OCI-LY7 (cell line): Measurements from ENCODE around the gene IL18RAP. TPM values are rescaled to one million over a fixed set of nuclear protein-coding genes. Genes with fewer than 3 reads are reported as not detected.

Experiments
- BruUV-seq: library from RNA; stranded (reverse); fragments of 400-500 nt; replicated peaks from 2 replicates; lab custom pipeline; 2021; lab: Mats Ljungman, UMichigan
- CTCF ChIA-PET: fragments of 300-600 bp; sonication (Branson Sonifier 250); formaldehyde crosslinking; loops from one replicate; lab custom pipeline; 2022; ENCODE audit warnings: antibody characterized with exemption; ENCODE audit not compliant: unreplicated experiment; lab: Charles Lee
- POLR2A ChIA-PET: fragments of 300-600 bp; sonication (Branson Sonifier 250); formaldehyde crosslinking; loops from one replicate; lab custom pipeline; 2022; ENCODE audit warnings: antibody characterized with exemption; lab: Charles Lee
- DNase-seq: peaks from one replicate; pipeline ENCODE4 v3.0.0-alpha.2; 2015; ENCODE audit warnings: low spot score
- H2AFZ ChIP-seq: fragments of 200-600 bp; sonication (generic), shearing (Covaris generic); 2 replicates; pipeline ENCODE4 v1.6.1; 2014; ENCODE audit warnings: mild to moderate bottlenecking, antibody characterized with exemption, low read length, moderate library complexity
- H3K27ac ChIP-seq: fragments of 200-600 bp; sonication (generic); 2 replicates; pipeline ENCODE4 v1.5.1; 2014; ENCODE audit warnings: mixed run types, low read depth, mild to moderate bottlenecking, moderate library complexity, low read length, inconsistent platforms; ENCODE audit not compliant: poor library complexity, severe bottlenecking
- H3K36me3 ChIP-seq: fragments of 200-600 bp; sonication (generic); 2 replicates; pipeline ENCODE4 v1.6.1; 2014; ENCODE audit warnings: mild to moderate bottlenecking, antibody characterized with exemption, low read length, moderate library complexity, mixed read lengths; ENCODE audit not compliant: insufficient read depth
- H3K4me1 ChIP-seq: fragments of 200-600 bp; sonication (generic); 2 replicates; pipeline ENCODE4 v1.5.1; 2014; ENCODE audit warnings: mild to moderate bottlenecking, low read length; ENCODE audit not compliant: insufficient read depth, poor library complexity, severe bottlenecking
- H3K4me2 ChIP-seq: fragments of 200-600 bp; sonication (generic); 2 replicates; pipeline ENCODE4 v1.6.1; 2014; ENCODE audit warnings: mild to moderate bottlenecking, low read length
- H3K4me3 ChIP-seq: fragments of 200-600 bp; sonication (generic); 2 replicates; pipeline ENCODE4 v1.5.1; 2014; ENCODE audit warnings: mild to moderate bottlenecking, low read depth, low read length; ENCODE audit not compliant: poor library complexity, severe bottlenecking
- H3K79me2 ChIP-seq: fragments of 200-600 bp; sonication (generic); 2 replicates; pipeline ENCODE4 v1.6.1; 2016; ENCODE audit warnings: low read depth, mild to moderate bottlenecking, low read length, moderate library complexity, mixed read lengths; ENCODE audit not compliant: insufficient read depth
- H3K9me2 ChIP-seq: fragments of 200-600 bp; sonication (generic); 2 replicates; pipeline ENCODE4 v1.6.1; 2016; ENCODE audit warnings: mild to moderate bottlenecking, low read length, mixed read lengths; ENCODE audit not compliant: insufficient read depth
- H3K9me3 ChIP-seq: fragments of 200-600 bp; sonication (generic); 2 replicates; pipeline ENCODE4 v1.6.1; 2014; ENCODE audit warnings: mild to moderate bottlenecking, mixed run types, low read length, mixed read lengths
- H4K20me1 ChIP-seq: fragments of 200-600 bp; sonication (generic); 2 replicates; pipeline ENCODE4 v1.6.1; 2014; ENCODE audit warnings: mild to moderate bottlenecking, antibody characterized with exemption, low read length, moderate library complexity, mixed read lengths; ENCODE audit not compliant: insufficient read depth
- CTCF ChIP-seq: fragments of 200-600 bp; sonication (generic); conservative IDR thresholded peaks from 2 replicates; pipeline ENCODE4 v1.5.1; 2014; ENCODE audit warnings: mild to moderate bottlenecking, antibody characterized with exemption, low read length, moderate library complexity, mixed read lengths
- EZH2phosphoT487 ChIP-seq: fragments of 200-600 bp; sonication (generic); IDR thresholded peaks from 2 replicates; pipeline ENCODE4 v1.6.1; 2018; ENCODE audit warnings: low read depth, borderline replicate concordance, mild to moderate bottlenecking, mixed run types, antibody characterized with exemption, low read length, moderate library complexity, mixed read lengths
- intact Hi-C: fragments of 100-400 bp; cut with micrococcal nuclease; formaldehyde crosslinking; loops from one replicate; pipeline ENCODE4 v1.10.0; 2022; ENCODE audit not compliant: unreplicated experiment
- total RNA-seq, 2 experiments: library from RNA; depleted of rRNA in 1 of 2; stranded (reverse); fragments of >200 nt in 1 of 2; shearing (Covaris generic) in 1 of 2; gene quantifications; 2 replicates each; pipeline ENCODE4 v1.2.3, GENCODE V29; 2014 to 2022

IL18RAP gene
- total RNA-seq, 2 experiments from 2014 or later, result not detected

GRCh38 chr2:102385522-102385921 is 37.4 kb upstream of the IL18RAP start:
- Histone ChIP-seq H3K4me1 (no peaks in the 10 kb centered on the region), H3K9me2 (no peaks in the 10 kb centered on the region), H4K20me1 (no peaks in the 10 kb centered on the region), H3K9me3 (no peaks in the 10 kb centered on the region), H3K79me2 (no peaks in the 10 kb centered on the region), H3K36me3 (no peaks in the 10 kb centered on the region), H2AFZ (no peak overlapping the region), H3K4me2 (no peak overlapping the region), H3K27ac (no peak overlapping the region), H3K4me3 (no peak overlapping the region)
- CTCF ChIA-PET, result no interaction called here
- POLR2A ChIA-PET, result no interaction called here
- TF ChIP-seq CTCF (no peak), EZH2phosphoT487 (no peak)
- BruUV-seq, result no TSS peak
- DNase-seq, result no peak
- intact Hi-C loops, result no loop called here

GRCh38 chr2:102386004-102386403 is 37.0 kb upstream of the IL18RAP start:
- BruUV-seq, result no TSS peak
- ChIA-PET POLR2A (no interaction called here), CTCF (no interaction called here)
- no peak overlapping the region for H2AFZ ChIP-seq
- H3K9me3 ChIP-seq, result no peaks in the 10 kb centered on the region
- no peak for DNase-seq
- H4K20me1 ChIP-seq, result no peaks in the 10 kb centered on the region
- H3K79me2 ChIP-seq, result no peaks in the 10 kb centered on the region
- H3K27ac ChIP-seq, result no peak overlapping the region
- no peaks in the 10 kb centered on the region for H3K9me2 ChIP-seq
- H3K4me3 ChIP-seq, result no peak overlapping the region
- H3K4me1 ChIP-seq, result no peaks in the 10 kb centered on the region
- H3K4me2 ChIP-seq, result no peak overlapping the region
- intact Hi-C loops, result no loop called here
- TF ChIP-seq CTCF, result no peak
- TF ChIP-seq EZH2phosphoT487, result no peak
- no peaks in the 10 kb centered on the region for H3K36me3 ChIP-seq

- TF ChIP-seq CTCF, result no peak
- no peak for TF ChIP-seq EZH2phosphoT487
- Histone ChIP-seq H3K9me3 (no peaks in the 10 kb centered on the region), H3K4me1 (no peaks in the 10 kb centered on the region), H3K27ac (no peak overlapping the region), H3K9me2 (no peaks in the 10 kb centered on the region), H2AFZ (no peak overlapping the region), H3K79me2 (no peaks in the 10 kb centered on the region), H3K4me2 (no peak overlapping the region), H3K4me3 (no peak overlapping the region), H3K36me3 (no peaks in the 10 kb centered on the region), H4K20me1 (no peaks in the 10 kb centered on the region)
- intact Hi-C loops, result no loop called here
- POLR2A ChIA-PET, result interaction anchor here (0.7 kb wide), 1 partner anchor 133 kb away, joined by 3 read pairs; no protein-coding TSS in a partner anchor
- CTCF ChIA-PET, result no interaction called here
- DNase-seq, result no peak
- BruUV-seq, result no TSS peak
Measured at GRCh38 chr2:102386867-102387541, 36.0 kb upstream of the IL18RAP start.
